IPS DF 4.7 (cell line): ENCODE results near the gene CKAP2L.
"Not testable (repeated sequence)": the region's sequence is repeated elsewhere in the genome, so short reads cannot be mapped to it uniquely, and the experiment has no call there.

Source experiments
- DNase-seq: peaks from one replicate; pipeline ENCODE4 v3.0.0-alpha.2; 2013; ENCODE audit warnings: low spot score; ENCODE audit errors: extremely low read depth

CKAP2L gene

DNA sequence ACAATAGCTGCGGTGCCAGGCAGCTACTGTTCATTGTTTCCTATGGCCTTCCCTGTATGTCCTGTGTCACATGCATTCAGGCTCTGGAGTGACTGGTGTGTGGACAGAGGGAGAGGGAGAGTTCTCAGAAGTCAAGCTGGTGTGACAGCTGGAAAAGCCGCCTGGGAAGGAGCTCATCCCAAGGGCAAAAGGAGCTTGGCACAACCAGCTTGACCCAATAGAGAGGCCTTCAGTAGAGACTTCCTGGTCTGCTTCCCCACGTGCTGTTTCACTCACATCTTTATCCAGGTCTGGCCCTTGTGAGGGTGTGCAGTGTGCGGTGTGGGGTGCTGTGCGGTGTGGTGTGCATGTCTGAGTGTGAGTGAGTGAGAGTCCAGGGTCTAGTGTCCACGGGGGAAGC, 54.7 kb downstream of the CKAP2L start:
- DNase-seq: no peak

DNA sequence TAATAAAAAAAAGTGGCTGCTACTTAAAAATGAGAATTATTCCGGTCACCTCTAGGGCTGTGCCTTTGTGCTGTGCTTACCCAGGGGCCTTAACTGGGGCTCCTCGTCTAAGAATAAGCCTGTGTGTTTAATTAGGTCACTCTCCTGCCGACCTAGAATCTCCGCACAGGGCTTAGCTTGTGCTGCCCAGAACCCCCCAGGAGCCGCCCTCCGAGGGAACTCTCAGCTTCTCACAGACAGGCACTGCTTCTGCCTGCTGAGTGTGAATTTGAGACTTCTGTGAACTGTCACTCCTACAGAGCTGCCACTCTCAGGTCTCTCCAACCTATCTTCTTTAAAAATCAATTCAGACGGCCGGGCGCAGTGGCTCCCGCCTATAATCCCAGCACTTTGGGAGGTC, 55.4 kb downstream of the CKAP2L start:
- no peak for DNase-seq

DNA sequence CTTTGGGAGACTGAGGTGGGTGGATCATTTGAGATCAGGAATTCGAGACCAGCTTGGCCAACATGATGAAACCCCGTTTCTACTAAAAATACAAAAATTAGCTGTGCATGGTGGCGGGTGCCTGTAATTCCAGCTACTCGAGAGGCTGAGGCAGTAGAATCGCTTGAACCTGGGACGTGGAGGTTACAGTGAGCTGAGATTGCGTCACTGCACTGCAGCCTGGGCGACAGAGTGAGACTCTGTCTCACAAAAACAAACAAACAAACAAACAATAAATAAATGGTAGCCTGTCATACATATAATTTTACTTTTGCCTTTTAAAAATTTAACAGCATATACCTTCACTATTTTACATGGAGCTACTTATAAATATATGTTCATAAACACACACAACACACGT, 57.5 kb downstream of the CKAP2L start:
- not testable (repeated sequence) for DNase-seq

DNA sequence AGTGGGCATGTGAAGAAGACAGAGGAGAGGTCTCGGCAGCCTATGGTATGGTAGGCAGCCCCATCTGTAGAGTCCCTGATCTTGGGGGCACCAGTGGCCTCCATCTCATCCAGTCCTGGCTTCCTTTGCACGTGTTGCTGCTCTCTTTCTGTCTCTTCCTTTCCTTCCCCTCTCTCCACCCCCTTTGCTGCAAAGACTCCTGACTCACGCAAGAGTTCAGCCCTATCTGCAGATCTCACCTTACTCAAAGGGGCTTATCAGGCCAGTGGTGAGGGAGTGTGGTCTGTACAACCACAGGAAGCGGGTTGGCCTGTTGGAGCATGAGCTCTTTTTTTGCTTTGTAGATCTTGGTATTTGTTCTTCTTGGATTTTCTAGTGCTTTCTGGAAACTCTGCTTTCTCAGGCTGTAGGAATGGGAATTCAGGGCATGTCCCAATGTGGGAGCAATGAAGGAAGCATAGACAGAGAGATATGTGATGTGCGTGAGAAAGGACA, 58.2 kb downstream of the CKAP2L start:
- DNase-seq: no peak

DNA sequence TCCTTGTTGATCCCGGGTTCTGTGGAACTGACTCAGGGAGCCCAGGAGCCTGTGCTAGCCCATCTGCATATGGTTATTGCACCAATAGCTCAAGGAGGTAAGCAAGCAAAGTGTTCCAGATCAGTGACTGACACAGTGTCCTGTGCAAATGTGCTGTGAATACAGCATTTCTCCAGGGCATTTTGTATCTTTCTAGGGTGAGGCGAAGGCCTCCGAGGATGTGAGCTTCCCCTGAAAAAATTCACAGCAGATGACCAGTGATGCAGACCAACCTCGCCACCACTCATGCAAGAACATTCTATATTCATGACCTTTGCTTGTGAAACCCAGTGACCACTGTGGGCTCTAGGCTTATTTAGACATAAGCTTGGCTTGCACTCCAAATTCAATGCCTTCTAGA, 58.8 kb downstream of the CKAP2L start:
- no peak for DNase-seq

DNA sequence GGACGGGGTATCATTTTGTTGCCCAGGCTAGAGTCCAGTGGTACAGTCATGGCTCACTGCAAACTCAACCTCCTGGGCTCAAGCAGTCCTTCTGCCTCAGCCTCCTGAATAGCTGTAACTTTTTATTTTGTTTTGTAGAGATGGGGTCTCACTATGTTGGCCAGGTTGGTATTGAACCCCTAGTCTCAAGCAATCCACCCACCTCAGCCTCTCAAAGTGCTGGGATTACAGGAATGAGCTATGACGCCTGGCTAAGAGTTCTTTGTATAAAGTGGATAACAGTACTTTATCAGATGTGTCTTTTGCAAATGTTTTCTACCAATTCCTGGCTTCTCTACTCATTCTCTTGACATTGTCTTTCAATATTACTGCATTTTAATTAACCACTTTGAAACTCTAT, 60.7 kb downstream of the CKAP2L start:
- DNase-seq: no peak

DNA sequence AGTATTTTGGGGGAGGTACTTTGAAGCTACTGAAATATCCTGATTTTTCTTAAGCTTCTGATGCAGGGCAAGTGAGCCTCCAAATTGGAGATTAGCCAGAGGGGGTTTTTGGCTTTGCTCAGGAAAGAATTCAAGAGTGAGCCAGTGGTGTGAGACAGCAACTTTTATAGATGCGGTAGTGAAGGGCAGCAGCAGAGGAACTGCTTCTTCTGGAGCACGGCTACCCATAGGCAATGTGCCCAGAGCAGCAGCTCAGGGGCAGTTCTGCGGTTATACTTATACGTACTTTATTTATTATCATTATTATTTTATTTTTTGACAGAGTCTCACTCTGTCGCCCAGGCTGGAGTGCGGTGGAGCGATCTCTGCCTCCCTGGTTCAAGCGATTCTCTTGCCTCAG, 63.4 kb downstream of the CKAP2L start:
- DNase-seq: no peak

DNA sequence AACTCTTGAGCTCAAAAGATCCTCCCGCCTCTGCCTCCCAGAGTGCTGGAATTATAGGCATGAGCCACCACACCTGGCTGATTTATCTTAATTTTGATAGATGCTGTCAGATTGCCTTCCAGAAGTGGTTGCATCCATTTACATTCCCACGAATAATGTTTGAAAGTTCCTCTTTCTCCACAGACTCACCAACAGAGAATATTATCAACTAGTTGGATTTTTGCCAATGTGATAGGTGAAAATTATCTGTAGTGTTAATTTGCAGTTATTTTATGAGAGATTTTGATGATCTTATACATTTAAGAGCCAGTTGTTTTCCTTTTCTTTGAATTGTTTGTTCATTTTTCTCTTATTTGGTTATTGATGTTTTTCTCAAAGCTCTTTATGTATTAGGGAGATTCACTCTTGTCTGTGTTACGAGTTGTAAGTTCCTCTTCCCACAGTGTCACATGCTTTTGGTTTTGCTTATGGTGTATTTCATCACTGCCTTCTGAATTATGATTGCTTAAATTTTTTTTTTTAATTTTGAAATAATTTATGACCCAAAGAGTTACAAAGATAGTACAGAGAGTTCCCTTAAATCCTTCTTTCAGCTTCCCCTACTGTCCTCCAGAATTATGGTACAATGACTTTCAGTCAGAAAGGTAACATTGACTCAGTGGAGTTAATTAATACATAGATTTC, 64.3 kb downstream of the CKAP2L start:
- DNase-seq: no peak

DNA sequence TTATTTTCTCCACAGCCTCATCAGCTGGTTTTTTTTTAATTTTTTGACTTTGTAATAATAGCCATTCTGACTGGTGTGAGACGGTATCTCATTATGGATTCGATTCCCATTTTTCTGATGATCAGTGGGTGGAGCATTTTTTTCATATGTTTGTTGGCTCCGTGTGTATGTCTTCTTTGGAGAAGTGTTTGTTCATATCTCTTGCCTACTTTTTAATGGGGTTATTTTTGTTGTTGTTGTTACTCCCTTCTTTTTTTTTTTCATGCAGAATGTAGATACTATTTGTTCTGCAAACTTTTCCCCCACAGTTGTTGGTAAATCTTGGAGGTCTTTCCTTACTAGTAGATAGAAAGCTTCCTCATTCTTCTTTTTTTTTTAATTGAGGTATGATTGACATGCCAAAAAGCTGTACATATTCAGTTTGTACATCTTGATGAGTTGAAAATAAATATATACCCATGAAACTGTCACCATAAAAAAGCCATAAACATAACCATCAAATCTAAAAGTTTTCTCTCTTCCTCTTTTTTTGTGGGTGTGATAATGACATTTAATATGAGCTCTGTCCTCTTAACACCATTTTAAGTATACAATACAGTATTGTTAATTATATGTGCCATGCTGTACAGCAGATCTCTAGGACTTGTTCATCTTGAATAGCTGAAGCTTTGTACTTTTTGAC, 65.4 kb downstream of the CKAP2L start:
- DNase-seq: no peak

DNA sequence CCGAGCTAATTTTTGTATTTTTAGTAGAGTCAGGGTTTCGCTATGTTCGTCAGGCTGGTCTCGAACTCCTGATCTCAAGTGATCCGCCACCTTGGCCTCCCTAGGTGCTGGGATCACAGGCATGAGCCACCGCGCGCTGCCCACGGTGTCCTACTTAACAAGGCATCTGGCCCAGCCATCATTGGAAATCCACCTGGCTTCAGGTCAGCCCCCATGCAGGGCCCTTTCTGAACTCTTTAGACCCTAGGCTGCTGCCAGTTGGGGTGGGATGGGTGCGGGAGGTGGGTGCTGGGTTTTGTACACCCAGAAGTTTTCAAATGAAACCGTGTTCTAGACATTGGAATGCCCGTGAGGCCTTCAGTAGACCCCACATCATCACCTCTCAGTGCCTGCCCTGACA, 70.2 kb downstream of the CKAP2L start:
- no peak for DNase-seq

DNA sequence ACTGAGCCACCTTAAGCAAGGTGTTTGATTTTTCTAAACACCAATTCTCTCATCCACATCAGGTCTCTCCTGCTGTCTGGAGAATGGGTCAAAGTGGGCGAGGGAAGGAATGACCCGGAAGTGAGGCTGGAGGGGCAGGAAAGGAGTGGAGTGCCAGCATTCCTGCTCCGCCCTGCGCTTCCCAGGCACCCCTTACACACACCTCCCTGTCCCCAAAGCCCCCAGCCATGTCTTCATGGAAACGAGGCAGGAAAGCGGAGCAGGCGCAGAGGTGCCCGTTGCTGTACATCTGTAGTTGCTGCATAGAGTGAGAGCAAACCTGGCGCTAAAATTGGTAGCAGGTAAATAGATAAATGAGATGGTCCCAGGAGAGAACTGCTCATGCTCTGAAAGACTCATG, 70.8 kb downstream of the CKAP2L start:
- DNase-seq: no peak

DNA sequence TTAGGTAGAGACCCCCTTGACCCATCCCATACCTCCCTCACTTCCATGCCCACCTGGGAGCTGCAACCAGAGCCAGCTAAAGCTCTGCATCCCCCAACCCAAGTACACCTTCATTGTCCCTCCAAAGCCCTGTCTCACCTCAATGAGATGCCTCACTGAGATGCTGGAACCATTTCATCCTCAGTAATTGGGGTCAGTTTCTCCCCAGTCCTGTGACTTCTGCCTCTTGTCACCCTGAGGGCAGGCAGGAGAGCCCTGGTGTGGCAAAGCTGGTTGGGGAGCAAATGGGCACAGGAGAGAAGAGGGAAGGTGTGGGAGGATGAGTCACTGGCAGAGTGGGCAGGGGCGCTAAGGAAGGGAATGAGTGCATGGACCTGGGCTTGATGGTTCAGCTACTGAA, 71.5 kb downstream of the CKAP2L start:
- no peak for DNase-seq

DNA sequence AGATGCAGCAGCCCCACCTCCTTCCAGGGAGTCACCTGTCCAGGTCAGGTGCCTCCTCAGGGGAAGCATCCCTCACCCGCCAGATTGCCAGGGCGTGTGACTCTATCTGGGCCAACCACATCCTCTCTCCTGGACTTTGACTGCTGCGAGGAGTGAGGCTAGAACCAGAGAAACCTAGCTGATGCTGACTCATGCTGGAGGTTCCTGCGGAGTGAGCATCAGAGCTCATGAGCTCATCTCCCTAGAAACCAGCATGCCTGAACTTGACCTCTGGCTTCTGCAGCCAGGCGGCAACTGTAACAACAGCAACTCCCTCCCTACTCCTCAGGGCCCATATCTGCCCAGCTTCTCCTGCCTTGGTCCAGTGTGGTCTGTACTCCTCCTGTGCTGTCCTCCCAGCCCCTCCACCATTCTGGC, 71.9 kb downstream of the CKAP2L start:
- DNase-seq: peak; percentile 19

DNA sequence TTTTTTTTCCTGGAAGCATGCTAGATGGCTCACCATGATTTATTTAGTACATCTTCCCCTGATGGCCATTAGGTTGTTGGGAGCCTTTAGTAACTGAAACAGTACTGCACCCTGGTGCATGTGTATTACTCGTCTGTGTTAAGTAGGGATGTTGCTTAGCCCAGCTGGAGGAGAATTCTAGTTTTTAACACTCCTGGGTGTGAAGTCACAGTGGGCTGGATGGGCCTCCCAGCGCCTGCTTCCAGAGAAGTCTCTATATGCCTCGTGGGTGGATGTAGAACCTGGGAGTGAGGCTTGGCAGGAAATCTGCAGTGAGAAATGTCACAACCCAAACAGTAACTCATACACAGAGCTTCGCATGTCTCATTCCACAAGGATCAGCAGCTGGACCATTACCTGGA, 72.5 kb downstream of the CKAP2L start:
- no peak for DNase-seq

DNA sequence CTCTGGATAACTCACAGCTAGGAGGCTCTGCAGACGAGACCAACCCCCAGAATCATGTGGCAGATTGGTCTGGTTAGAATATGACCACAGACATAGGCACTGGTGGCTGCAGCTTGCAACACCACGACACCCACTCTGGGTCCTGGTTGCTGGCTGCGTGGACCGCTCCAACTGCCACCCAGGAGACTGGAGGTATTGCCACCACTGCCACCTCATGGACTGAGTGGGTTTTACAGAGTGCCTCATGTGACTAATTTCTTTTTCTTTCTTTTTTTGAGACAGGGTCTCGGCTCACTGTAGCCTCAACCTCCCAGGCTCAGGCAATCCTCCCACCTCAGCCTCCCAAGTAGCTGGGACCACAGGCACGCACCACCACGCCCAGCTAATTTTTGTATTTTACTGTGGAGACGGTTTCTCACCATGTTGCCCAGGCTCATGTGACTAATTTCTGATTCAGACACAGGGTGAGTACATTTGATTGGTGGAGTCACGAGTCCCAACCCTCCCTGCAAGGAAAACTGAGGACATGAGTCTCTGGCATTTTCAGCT, 73.5 kb downstream of the CKAP2L start:
- DNase-seq: peak; percentile 7

DNA sequence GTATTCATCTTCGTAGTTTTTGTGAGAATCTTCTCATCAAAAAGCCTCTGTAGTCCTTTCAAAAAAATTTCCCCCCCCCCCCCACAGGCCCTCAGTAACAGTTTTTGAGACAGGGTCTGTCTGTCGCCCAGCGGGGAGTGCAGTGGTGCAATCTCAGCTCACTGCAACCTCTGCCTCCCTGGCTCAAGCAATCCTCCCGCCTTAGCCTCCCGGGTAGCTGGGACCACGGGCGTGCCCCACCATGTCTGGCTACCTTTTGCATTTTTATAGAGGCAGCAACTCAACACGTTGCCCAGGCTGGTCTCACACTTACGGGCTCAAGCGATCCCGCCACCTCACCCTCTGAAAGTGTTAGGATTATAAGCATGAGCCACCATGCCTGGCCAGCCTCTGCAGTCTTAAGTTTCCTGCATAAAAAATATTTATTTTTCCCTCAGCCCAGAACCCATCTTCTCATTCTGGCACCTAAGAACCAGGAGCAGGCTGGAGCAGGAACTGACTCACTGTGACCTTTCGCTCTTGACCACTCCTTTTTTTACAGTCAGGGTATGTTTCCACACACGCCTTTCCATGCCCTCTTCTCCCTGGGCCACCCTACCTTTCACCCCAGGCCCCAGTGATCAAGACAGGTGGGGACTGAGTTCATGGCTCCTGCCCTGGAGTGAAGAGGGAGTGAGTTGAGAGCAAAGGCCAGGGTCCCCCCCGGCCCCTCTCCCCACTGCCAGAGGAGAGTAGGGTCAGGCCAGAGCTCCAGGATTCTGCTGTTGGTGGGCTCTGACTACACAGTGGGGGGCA, 76.1 kb downstream of the CKAP2L start:
- no peak for DNase-seq

DNA sequence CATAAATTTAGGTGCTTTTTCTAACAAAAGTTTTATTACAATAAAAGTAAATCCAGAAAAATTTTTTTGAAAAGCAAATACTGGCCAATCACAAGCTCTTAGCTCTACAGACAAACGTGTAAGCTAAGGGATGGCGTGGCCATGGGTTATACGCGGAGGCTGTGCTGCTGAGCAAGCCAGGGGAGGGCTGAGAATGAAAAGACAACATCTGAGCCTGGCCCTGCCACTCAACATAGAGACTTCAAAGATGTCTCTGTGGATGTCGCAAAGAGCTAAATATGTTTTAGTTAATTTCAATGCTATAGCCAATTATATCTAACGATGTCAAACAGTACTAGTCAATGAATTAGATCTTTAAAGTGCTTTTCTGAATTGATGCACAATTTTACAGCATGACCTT, 76.9 kb downstream of the CKAP2L start:
- no peak for DNase-seq
